Pancreas (tissue), 10 donors: ENCODE measurements around the gene KAT6B. TPM values are rescaled to one million over a fixed set of nuclear protein-coding genes. Genes with fewer than 3 reads are reported as not detected.
"Not testable (repeated sequence)": the region's sequence is repeated elsewhere in the genome, so short reads cannot be mapped to it uniquely, and the experiment has no call there.

Source experiments
- ATAC-seq, 4 donors: fragments of 200-7000 bp; cut with Tn5 transposase; one replicate each; pipeline versions ENCODE4 v1.8.0 to v1.9.1; 2020; ENCODE audit warnings: mild to moderate bottlenecking in 4 of 4, moderate library complexity in 4 of 4
- DNase-seq, 6 donors: peaks; one replicate each; pipeline ENCODE4 v3.0.0-alpha.2; 2020
- FAIRE-seq: peaks from 2 replicates; lab custom pipeline; 2012; peaks lifted over from hg19 to GRCh38; lab: Jason Lieb, UNC
- H3K27ac ChIP-seq, 4 donors: fragments of 200-600 bp; sonication (generic); 1 replicate in 3 of 4; 2 replicates in 1 of 4; pipeline versions ENCODE4 v1.5.0 to v1.8.0; 2020
- H3K27me3 ChIP-seq, 4 donors: fragments of 200-600 bp; one replicate each; pipeline ENCODE4 v1.8.0; 2021
- H3K36me3 ChIP-seq, 3 donors: fragments of 200-600 bp; sonication (generic) in 1 of 3; one replicate each; pipeline versions ENCODE4 v1.5.0 to v1.8.0; 2020 to 2021
- H3K4me1 ChIP-seq, 3 donors: fragments of 200-600 bp; one replicate each; pipeline ENCODE4 v1.8.0; 2021
- H3K4me3 ChIP-seq, 4 donors: fragments of 200-600 bp; sonication (generic) in 2 of 4; one replicate each; pipeline versions ENCODE4 v1.5.0 to v1.8.0; 2020 to 2021
- H3K9me3 ChIP-seq, 4 donors: fragments of 200-600 bp; one replicate each; pipeline ENCODE4 v1.8.0; 2021
- CTCF ChIP-seq, 4 donors: fragments of 200-600 bp; sonication (generic) in 3 of 4; IDR thresholded peaks; one replicate each; pipeline versions ENCODE4 v1.5.0 to v1.8.0; 2021; ENCODE audit warnings: antibody characterized with exemption in 4 of 4
- WGBS, 2 donors: extraction: QIAGEN DNeasy Blood & Tissue Kit; methylation state at CpG; one replicate each; pipeline ENCODE4 v1.1.7; 2013; 5-methylcytosine and 5-hydroxymethylcytosine counted together
- intact Hi-C, 3 donors: fragments of 100-400 bp; cut with DNase I; formaldehyde crosslinking; loops; one replicate each; pipeline versions ENCODE4 v1.11.1 to v1.14.2; 2022
- polyA plus RNA-seq, 2 donors: library from polyadenylated mRNA; stranded (reverse); fragments of 200-250 nt; gene quantifications; one replicate each; pipeline ENCODE4 v1.2.3, GENCODE V29; 2013
- total RNA-seq, 6 donors: library from RNA; stranded (reverse); fragmentation: NEBNext Ultra II Directional in 4 of 6; extraction: Animal tissue kit (Norgen Biotek cat#: 25700) in 4 of 6; gene quantifications; one replicate each; pipeline versions ENCODE4 v1.2.1 to v1.2.4, GENCODE V29; 2021 to 2023
- donor health status: healthy with polysubstance abuse.
- donor health status: DM: no; HTN: no; CAD: no; lungs with moderate emphysema.
- donor health status: DM: no; HTN: no; CAD: no.
- donor health status: control.
- donor health status: control.
- donor health status: Bipolar disorder and iron deficiency.
- donor health status: DM: yes; HTN: yes; CAD: no.
- donor health status: DM: no; HTN: no; CAD: no.
- donor health status: DM: no; HTN: no; CAD: no.
- donor health status: DM: yes; HTN: yes; CAD: no.

Gene KAT6B
- total and polyA plus RNA-seq, 8 donors, result 7.6 to 28.6 (median 18.1) TPM

GRCh38 chr10:74891053-74891452, 64.7 kb downstream of the KAT6B start:
- intact Hi-C loops, result no loop called here
- no peak for FAIRE-seq
- H3K4me1 ChIP-seq, result peaks cover 7 to 22% (median 16%) of the 10 kb centered on the region in 3 donors
- H3K4me3 ChIP-seq, result no peak overlapping the region
- no peaks in the 10 kb centered on the region for H3K36me3 ChIP-seq
- ATAC-seq, result peak; percentile 66 to 84 (median 80)
- H3K27ac ChIP-seq, result peak overlapping the region in 3 of 4 donors; percentile 26 to 73 (median 58)
- no peaks in the 10 kb centered on the region for H3K9me3 ChIP-seq
- no peak for TF ChIP-seq CTCF (IDR thresholded peaks at IDR 0.05)
- no peaks in the 10 kb centered on the region for H3K27me3 ChIP-seq
- 2 to 14% methylated on average over 2 of the region's 2 CpGs for WGBS, 2 donors
- peak in 4 of 6 donors; percentile 44 to 82 (median 60) for DNase-seq

- WGBS, 2 donors, result 90 to 97% methylated on average over 4 of the region's 4 CpGs
- ATAC-seq (no peak), FAIRE-seq (no peak), DNase-seq (no peak)
- Histone ChIP-seq H3K27ac (no peak overlapping the region), H3K27me3 (no peaks in the 10 kb centered on the region), H3K4me3 (no peak overlapping the region), H3K36me3 (no peaks in the 10 kb centered on the region), H3K9me3 (no peaks in the 10 kb centered on the region), H3K4me1 (peaks cover 7 to 37% (median 21%) of the 10 kb centered on the region in 3 donors)
- intact Hi-C loops, result no loop called here
- TF ChIP-seq CTCF (IDR thresholded peaks at IDR 0.05), result no peak
These were observed 66.4 kb downstream of the KAT6B start for GRCh38 chr10:74892839-74893238.

GRCh38 chr10:74893329-74893728, 66.9 kb downstream of the KAT6B start:
- H3K36me3 ChIP-seq, DNase-seq, ATAC-seq, H3K27ac ChIP-seq, H3K27me3 ChIP-seq, FAIRE-seq, intact Hi-C loops, H3K4me3 ChIP-seq, H3K9me3 ChIP-seq: not testable (repeated sequence)
- WGBS, 2 donors, result 93 to 94% methylated on average over 6 of the region's 6 CpGs
- H3K4me1 ChIP-seq, result peaks cover 11 to 42% (median 24%) of the 10 kb centered on the region in 3 donors

GRCh38 chr10:74896788-74897527, 70.6 kb downstream of the KAT6B start:
- intact Hi-C loops, result no loop called here
- 56 to 63% methylated on average over 5 of the region's 5 CpGs for WGBS, 2 donors
- H3K4me3 ChIP-seq, result no peak overlapping the region
- ATAC-seq, result peak in 1 of 4 donors; percentile 10
- TF ChIP-seq CTCF (IDR thresholded peaks at IDR 0.05), result no peak
- no peaks in the 10 kb centered on the region for H3K27me3 ChIP-seq
- no peaks in the 10 kb centered on the region for H3K9me3 ChIP-seq
- H3K4me1 ChIP-seq, result peaks cover 7 to 34% (median 14%) of the 10 kb centered on the region in 3 donors
- H3K36me3 ChIP-seq, result no peaks in the 10 kb centered on the region
- FAIRE-seq, result no peak
- DNase-seq, result no peak
- H3K27ac ChIP-seq, result no peak overlapping the region

GRCh38 chr10:74898201-74898976, 72.0 kb downstream of the KAT6B start:
- Histone ChIP-seq H3K9me3 (no peaks in the 10 kb centered on the region), H3K36me3 (no peaks in the 10 kb centered on the region), H3K4me3 (no peak overlapping the region), H3K27me3 (no peaks in the 10 kb centered on the region), H3K4me1 (peaks cover 7 to 34% (median 14%) of the 10 kb centered on the region in 3 donors), H3K27ac (no peak overlapping the region)
- ATAC-seq (peak; percentile 48 to 66 (median 62)), FAIRE-seq (no peak), DNase-seq (no peak)
- intact Hi-C loops, result no loop called here
- 89 to 92% methylated on average over 4 of the region's 4 CpGs for WGBS, 2 donors
- TF ChIP-seq CTCF (IDR thresholded peaks at IDR 0.05), result no peak
